HG02970 (cell line): Measurements from ENCODE around the gene COQ9.
"Not testable (repeated sequence)": the region's sequence is repeated elsewhere in the genome, so short reads cannot be mapped to it uniquely, and the experiment has no call there.

Experiments
- ATAC-seq: cut with Tn5 transposase; IDR thresholded peaks from one replicate; pipeline ENCODE4 v1.9.1; 2021; ENCODE audit warnings: mild to moderate bottlenecking, moderate library complexity, moderate number of reproducible peaks; ENCODE audit not compliant: unreplicated experiment, low FRiP score

The COQ9 gene

GRCh38 chr16:57424583-57424982 lies 22.7 kb upstream of the COQ9 start:
- no peak for ATAC-seq

- no peak for ATAC-seq
These were observed 20.9 kb upstream of the COQ9 start for GRCh38 chr16:57426356-57426755.

- no peak for ATAC-seq
These were observed 20.0 kb upstream of the COQ9 start for GRCh38 chr16:57427307-57427706.

GRCh38 chr16:57427824-57428223 lies 19.5 kb upstream of the COQ9 start:
- no peak for ATAC-seq

GRCh38 chr16:57430955-57431354 lies 16.3 kb upstream of the COQ9 start:
- ATAC-seq: no peak

- ATAC-seq: no peak
These were observed 14.8 kb upstream of the COQ9 start for GRCh38 chr16:57432505-57432904.

- no peak for ATAC-seq
These were observed 14.3 kb upstream of the COQ9 start for GRCh38 chr16:57432989-57433388.

- no peak for ATAC-seq
These were observed 13.3 kb upstream of the COQ9 start for GRCh38 chr16:57434003-57434402.

GRCh38 chr16:57435838-57436237 lies 11.4 kb upstream of the COQ9 start:
- no peak for ATAC-seq

GRCh38 chr16:57439947-57440346 lies 7.3 kb upstream of the COQ9 start:
- not testable (repeated sequence) for ATAC-seq

- ATAC-seq: not testable (repeated sequence)
These were observed 6.7 kb upstream of the COQ9 start for GRCh38 chr16:57440551-57440950.

GRCh38 chr16:57444711-57445110 lies 2.6 kb upstream of the COQ9 start:
- ATAC-seq: no peak

GRCh38 chr16:57445510-57445909 lies 1.8 kb upstream of the COQ9 start:
- ATAC-seq: no peak

- ATAC-seq: no peak
These were observed 621 bp upstream of the COQ9 start for GRCh38 chr16:57446531-57447185.

GRCh38 chr16:57452021-57452420 lies 4.7 kb downstream of the COQ9 start:
- ATAC-seq: no peak

GRCh38 chr16:57462209-57462977 lies 15.1 kb downstream of the COQ9 start, which contains the start of gene POLR2C:
TSS of gene POLR2C (plus strand) at chr16:57462679. CDS start at chr16:57462725, 46 bp downstream.
- peak; percentile 80 for ATAC-seq

- ATAC-seq: no peak
These were observed 15.7 kb downstream of the COQ9 start for GRCh38 chr16:57462978-57463362.

- ATAC-seq: no peak
These were observed 17.2 kb downstream of the COQ9 start for GRCh38 chr16:57464523-57464922.

- ATAC-seq: no peak
These were observed 21.1 kb downstream of the COQ9 start for GRCh38 chr16:57468346-57468745.

- no peak for ATAC-seq
These were observed 21.8 kb downstream of the COQ9 start for GRCh38 chr16:57469046-57469445.

GRCh38 chr16:57469917-57470470 lies 22.7 kb downstream of the COQ9 start:
- no peak for ATAC-seq

- ATAC-seq: no peak
These were observed 23.4 kb downstream of the COQ9 start for GRCh38 chr16:57470711-57471110.
